Activated T-cell treated with anti-CD3 and anti-CD28 coated beads, Interleukin-2, amount 50 U/mL, for 48 hours (primary cell): ENCODE data around the gene FCRL2.
"Not testable (repeated sequence)": the region's sequence is repeated elsewhere in the genome, so short reads cannot be mapped to it uniquely, and the experiment has no call there.

Experiments
- DNase-seq, 2 experiments: peaks; one replicate each; pipeline ENCODE4 v3.0.0-alpha.2; 2020

The FCRL2 gene

DNA sequence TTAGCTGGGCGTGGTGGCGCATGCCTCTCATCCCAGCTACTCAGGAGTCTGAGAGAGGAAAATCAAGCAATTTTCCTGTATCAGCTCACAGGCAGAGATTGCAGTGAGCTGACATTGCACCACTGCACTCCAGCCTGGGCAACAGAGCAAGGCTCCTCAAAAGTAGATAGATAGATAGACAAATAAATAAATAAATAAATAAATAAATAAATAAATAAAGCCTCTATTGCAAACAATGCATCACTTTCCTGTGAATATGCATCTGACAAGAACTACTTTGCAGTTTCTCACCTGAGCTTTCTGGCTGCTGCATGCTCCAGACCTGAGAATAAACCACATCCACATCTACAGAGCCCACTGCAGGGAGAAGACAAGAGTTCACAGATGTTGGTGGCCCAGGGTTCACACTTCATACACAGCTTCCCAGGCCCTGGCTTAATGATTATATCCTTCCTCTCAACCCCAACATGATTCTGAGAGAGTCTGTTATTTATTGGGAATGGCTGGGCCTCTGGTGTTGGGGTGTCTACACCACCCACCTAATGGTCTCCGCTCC is 28.6 kb downstream of the FCRL2 start:
- no peak for DNase-seq

DNA sequence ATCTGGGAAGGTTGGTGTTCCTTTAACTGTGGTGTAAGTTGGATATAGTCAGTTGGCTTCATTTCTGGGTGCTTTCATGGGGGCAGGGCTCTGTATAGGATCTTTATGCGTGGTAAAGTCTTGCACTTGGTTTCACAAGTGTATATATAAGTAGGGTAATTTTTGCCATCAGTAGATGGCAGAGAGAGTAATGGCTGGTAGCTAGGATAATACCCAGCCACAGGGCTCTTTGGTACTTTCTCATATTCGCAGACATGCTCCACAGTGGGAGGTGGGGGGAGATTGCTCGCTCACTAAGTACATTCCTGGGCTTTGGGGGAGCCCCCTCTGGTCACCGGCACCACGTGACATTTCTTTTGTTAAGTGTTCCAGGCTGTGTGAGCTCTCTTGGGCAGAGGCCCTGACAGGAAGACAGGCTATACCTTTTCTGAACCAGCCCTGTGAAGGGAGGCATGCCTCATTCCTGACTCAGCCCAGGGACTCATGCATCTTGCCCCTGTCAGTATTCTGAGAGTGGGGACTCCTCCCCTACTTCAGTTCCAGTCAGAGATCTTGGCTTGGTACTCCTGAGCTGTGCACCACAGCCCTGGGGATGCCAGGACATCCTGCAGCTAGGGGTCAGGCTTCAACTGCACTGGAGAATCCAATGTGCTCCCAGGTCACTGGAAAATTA is 37.6 kb downstream of the FCRL2 start:
- DNase-seq: no peak

DNA sequence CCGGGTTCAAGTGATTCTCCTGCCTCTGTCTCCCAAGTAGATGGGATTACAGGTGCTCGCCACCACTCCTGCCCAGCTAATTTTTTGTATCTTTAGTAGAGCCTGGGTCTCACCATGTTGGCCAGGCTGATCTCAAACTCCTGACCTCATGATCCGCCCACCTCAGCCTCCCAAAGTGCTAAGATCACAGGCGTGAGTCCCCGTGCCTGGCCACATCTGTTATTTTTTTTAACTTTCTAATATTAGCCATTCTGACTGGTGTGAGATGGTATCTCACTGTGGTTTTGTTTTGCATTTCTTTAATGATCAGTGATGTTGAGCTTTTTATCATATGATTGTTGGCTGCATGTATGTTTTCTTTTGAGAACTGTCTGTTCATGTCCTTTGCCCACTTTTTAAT is 40.9 kb downstream of the FCRL2 start:
- DNase-seq: not testable (repeated sequence)

DNA sequence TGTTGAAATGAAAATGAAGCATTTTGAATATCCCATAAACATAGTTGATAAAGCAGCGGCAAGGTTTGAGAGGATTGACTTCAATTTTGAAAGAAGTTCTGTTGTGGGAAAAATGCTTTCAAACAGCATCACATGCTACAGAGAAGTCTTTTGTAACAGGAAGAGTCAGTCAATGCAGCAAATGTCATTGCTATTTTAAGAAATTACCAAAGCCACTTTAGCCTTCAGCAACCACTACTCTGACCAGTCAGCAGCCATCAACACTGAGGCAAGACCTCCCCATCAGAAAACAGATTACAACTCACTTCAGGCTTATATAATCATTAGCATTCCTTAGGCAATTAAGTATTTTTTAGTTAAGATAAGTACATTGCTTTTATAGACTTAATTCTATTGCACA is 42.6 kb downstream of the FCRL2 start:
- no peak for DNase-seq

DNA sequence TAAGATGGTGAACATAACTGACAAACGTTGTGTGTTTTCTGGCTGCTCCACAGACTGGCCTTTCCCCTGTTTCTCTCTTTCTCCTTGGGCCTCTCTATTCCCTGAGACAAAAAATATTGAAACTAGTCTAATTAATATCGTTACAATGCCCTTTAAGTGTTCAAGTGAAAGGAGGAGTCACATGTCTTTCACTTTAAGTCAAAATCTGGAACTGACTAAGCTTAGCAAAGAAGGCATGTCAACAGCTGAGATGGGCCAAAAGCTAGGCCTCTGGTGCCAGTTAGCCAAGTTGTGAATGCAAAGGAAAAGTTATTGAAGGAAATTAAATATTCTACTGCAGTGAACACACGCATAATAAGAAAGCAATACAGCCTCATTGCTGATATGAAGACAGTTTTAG is 44.2 kb downstream of the FCRL2 start:
- DNase-seq: no peak

DNA sequence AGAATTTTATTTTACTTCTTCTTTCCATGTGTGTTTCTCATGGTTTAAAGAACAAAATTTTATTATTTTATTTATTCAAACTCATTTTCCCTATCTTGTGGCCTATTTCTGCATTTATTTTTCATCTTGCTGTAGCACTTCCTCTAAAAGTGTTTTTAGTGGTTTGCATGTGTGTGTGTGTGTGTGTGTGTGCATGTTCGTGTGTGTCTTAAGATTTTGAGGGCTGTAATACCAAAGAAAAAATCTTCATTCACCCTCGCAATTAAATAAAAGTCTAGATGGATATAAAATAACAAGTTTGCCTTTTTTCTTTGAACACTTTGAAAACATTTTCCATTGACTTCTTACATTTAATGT is 51.7 kb downstream of the FCRL2 start:
- DNase-seq: no peak

DNA sequence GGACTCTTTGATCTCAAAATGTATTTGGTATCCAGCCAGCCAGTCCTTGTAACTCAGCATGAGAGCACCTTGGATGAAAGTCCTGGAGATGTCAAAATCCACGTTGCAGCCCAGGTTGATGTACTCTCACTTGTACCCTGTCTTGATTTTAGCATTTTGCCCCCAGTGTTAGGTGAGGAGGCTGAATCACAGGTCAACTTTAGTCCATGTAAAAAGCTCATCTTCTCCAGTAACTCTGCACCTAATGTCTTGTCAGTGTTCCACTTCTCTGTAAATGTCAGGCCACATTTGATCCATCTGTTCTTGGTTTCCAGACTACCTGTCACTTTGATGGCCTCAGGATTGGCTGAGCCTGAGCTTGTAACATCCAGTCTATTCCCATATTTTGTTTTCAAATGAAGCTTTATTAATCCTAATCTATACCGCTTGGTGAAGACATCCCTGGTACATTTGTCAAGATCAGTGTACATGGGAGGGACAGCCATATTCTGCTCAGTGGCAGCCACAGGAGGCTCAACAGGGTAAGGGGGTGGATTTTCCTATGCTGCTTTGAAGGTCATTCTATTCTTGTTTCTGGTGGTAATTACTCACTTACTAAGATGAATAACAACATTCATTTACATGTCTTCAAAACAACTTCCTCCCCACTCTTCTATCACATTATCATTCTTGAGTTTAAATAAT is 52.3 kb downstream of the FCRL2 start:
- DNase-seq: no peak

DNA sequence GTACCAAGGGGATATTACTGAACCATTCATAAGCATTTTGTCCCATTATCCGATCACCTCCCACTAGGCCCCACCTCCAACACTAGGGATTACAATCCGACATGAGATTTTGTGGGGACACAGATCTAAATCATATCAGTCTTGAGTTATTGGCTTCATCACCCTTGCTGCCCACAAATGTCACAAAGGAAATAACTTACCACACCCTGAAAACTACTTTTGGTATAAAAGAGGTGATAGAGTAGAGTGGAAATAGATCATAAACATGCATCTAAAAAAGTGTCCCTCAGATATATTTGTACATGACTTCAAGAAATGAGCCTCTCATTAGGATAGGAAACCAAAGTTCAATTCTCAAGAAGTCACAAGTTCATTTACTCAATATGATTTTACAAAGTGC is 53.8 kb downstream of the FCRL2 start:
- no peak for DNase-seq

DNA sequence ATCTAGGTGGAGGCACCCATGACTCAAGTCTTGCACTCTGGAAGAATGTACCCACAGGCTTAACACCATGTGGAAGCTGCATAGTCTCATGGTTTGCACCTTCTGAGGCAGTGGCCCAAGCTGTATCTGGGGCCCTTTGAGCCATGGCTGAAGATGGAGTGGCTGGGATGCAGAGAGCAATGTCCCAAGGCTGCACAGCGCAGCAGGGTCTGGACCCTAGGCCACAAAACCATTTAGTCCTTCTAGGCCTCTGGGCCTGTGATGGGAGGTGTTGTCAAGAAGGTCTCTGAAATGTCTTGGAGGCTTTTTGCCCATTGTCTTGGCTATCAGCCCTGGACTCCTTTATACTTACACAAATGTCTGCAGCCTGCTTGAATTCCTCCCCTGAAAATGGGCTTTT is 54.9 kb downstream of the FCRL2 start:
- DNase-seq: no peak

DNA sequence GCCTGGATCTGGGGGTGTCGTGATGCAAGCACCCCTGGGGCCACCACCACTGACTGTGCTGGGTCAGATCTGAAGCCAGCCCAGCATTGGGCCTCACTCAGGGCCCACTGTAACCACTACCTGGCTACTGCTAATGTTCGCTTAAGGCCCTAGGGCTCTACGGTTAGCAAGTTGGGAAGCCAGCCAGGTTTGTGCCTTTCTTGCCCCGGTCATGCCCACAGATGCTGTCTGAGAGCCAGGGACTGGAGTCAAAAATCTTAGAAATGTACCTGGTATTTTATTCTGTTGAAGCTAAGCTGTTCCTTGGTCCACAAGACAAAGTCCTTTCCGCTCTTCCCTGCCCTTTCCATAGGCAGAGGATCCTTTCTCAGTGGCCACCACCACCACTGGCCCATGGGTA is 61.2 kb downstream of the FCRL2 start:
- no peak for DNase-seq

DNA sequence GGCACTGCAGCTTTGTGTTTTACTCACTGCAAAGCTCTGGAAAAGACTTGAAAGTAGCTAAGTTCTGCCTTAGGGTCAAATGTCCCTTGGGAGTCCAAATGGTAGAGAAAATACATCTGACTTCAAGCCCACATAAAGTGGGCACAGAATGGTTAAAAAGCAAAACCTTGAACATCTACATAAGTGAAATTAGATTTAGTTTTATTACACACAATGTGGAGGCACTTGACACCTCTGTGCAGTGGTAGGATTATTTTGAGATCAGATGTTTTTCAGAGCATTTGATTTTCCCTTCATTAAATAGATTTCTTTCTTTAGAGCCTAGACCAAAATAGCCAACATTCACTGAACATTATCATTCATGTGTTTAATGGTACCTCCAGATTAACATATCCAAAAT is 65.1 kb downstream of the FCRL2 start:
- no peak for DNase-seq

DNA sequence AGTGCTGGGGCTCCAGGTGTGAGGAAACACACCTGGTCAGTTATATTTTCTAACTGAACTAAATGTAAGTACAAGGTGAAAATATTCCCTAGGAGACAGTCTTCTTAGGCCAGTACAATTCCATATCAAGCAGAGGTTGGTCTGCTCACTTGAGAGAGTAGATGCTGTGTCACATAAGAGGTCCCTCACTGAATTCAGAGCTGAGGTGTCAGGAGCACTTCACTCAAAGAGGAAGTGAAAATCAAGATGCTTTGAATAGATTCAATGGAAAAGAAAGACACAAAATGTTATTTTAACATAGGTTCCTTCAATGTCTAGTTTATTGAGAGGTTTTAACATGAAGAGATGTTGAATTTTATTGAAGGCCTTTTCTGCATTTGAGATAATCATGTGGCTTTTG is 72.1 kb downstream of the FCRL2 start:
- DNase-seq: no peak

DNA sequence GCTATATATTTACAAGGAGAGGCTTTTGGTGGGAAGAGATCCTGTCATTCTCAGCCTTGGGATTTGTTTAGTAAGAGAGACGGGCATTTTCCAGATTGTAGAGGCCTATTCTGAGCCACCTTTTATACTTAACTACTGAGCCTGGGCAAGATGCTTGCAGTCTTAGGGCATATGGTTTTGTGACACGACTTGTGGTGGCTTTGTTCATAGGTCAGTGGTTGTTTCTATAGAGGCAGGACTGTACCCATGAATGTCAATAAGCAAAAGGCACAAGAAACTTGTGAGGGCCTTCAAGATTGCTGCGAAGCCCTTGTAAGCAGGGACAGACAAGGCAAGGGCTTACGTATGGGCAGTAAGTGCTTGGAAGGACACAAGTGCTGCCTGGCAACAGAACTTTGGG is 73.0 kb downstream of the FCRL2 start:
- DNase-seq: no peak

DNA sequence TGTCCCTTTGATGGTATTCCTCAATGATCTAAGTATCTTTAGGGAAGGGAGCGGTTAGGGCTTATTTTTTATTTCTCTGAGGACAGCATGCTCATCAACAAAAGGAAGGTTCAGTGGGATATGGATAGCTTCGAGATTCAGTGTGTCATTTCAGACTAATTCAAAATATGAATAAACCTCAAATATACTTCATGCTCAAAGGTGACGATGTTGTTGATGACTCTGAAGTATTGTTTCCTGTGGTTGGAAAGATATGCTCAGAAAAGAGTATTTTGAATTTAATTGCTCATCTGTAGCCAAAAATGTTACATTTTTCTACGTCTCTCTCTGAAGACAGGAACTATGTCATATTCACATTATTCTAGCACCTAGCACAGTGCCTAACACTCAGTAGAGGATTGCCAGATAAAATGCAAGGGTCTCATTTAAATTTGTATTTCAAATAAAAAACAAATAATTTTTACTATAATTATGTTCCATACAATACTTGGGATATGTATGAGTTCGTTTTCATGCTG is 74.6 kb downstream of the FCRL2 start:
- no peak for DNase-seq

DNA sequence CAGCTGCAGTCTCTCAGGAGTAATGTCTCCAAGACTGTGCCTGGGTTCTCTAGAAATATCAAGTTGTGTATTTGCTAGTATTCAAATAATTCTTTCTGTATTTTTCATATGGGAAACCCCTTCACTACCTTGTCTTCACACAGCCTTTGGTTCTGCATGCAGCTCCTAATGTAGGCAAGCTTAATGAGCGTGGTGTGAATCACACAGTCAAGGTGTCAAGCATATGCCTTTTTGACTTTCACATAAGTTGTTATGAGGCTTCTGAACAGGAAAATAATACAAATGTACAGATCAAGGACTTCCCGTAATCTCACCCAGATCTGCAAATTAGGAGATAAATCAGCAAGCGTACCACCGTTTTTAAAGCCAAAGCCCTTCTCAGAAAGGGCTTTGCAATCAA is 76.2 kb downstream of the FCRL2 start, which contains the start of gene FCRL3:
TSS of gene FCRL3 (minus strand) at position 38 of the 400 bp plus-strand sequence. CDS start 280 bp downstream, outside the sequence.
- DNase-seq: no peak

DNA sequence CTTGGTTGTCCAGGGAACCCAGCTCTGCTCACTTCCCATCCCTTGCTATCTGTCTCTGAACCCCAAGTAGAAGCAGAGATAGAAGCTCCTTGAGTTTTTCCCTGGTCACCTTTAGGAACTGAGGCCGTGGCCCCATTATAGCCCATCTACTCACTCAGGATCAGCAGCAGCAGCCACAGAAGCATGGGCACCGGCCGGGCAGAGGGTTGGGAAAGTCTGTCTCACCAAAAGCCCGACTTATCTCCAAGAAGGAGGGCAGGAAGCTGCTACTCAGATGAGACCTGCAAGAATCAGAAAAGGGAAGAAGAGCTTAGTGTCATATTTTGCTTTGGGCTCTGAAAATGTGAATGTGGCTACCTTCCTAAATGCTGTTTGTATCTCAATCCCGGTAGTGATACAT is 76.6 kb downstream of the FCRL2 start:
- DNase-seq: no peak

DNA sequence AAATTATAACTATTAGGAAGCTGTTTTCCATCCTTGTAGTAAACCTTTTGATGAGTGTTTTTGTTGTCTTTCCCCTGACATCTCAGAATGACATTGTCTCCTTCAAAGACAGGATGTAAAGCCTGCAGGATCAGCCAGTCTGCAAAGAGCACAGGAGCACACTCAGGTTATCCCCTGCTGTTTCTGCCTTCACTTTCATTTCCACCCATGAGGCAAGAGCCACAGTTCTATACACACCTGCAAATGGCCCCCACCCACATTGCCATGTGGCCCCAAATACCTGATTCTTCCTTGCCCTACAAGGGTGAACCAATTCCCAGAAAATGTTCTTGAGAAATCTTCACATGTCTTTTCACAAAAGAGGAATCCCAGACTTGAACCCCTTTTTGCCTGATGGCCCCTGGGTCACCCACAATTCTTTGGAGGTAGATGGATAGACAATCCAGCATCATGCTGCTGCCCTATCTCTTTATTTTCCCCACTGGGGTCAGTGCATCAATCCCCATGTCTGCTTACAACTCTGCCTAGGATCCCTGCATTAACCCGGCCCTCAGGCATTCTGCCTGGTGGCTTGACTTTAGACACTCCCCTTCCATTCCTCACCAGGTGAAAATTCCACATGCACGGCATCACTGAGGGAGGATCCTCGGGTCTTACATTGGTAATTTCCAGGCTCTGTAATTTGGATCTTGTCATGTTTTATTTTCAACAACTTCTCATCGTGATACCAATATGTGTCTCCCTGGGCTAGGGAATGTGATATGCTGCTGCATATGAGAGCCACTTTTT is 79.0 kb downstream of the FCRL2 start:
- DNase-seq: no peak

DNA sequence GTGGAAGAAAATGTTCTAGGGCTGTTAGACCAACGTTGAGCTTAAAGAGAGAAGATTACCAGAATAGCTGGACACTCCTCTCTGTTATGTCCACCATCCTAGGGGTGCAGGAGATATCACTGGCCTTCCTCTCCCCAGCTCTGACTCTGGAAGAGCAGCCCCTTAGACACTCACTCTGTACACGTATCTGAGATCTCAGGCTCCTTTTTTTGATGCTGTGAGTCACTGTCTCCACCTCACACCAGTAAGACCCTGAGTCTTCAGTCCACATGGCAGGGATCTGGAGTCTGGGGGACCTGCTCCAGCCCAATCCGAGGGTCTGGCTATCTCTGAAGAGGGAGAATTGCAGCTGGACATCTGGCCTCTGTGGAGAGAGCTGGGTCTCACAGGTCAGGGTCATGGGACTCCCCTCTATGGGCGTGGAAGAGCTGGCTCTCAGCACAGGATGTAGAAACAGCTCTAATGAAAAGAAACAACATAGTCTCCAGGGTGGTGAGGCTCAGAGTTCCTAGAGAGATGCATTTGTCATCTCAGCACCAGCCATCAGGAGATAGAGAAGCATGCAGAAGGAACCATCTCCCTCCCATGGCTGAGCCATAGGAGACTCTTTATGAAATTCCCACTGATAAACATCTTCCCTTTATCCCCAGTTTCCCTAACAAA is 79.8 kb downstream of the FCRL2 start:
- no peak for DNase-seq
